BE2C (cell line): ENCODE measurements around the gene DYSF.

Experiments
- DNase-seq: peaks from one replicate; pipeline ENCODE4 v3.0.0-alpha.2; 2020
- H3K27me3 ChIP-seq: fragments of 250-450 bp; sonication (Bioruptor Pico); 2 replicates; pipeline ENCODE4 v1.5.1; 2020; ENCODE audit warnings: mild to moderate bottlenecking
- H3K36me3 ChIP-seq: fragments of 250-450 bp; sonication (Bioruptor Pico); 2 replicates; pipeline ENCODE4 v1.5.1; 2020; ENCODE audit warnings: mild to moderate bottlenecking
- H3K4me1 ChIP-seq: fragments of 250-450 bp; sonication (Bioruptor Pico); 2 replicates; pipeline ENCODE4 v1.5.1; 2020
- H3K4me3 ChIP-seq: 2 replicates; pipeline ENCODE4 v1.5.1; 2011; ENCODE audit warnings: low read depth, low read length
- H3K9me3 ChIP-seq: fragments of 250-450 bp; sonication (Bioruptor Pico); 2 replicates; pipeline ENCODE4 v1.5.1; 2020
- TF ChIP-seq, protein P1 (sequence below): IDR thresholded peaks from 2 replicates; pipeline ENCODE4 v1.5.1; 2012; ENCODE audit warnings: mild to moderate bottlenecking, low read depth, low read length

Gene DYSF

DNA sequence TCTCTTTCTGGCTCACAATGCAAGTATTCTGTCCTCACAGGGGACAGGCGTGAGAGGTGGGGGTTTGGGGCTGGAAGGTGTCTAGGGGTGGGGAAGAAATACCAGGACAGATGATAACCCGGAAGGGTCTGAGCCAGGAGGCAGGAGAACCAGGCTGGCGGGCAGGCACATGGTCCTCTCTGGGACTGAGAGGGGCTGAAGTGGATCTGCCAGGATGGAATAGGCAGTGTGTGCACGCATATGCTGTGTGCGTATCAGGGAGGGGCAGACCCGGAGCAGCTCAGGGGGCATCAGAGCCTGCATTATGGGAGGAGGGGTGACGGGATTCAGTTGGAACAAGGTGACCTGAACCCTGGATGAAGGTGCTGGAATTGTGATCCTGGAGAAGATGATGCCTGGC lies 157.3 kb downstream of the DYSF start:
- Histone ChIP-seq H3K4me3 (no peak overlapping the region), H3K27me3 (no peaks in the 10 kb centered on the region), H3K36me3 (no peaks in the 10 kb centered on the region), H3K9me3 (no peaks in the 10 kb centered on the region), H3K4me1 (no peaks in the 10 kb centered on the region)
- DNase-seq: no peak
- TF ChIP-seq, protein P1, sequence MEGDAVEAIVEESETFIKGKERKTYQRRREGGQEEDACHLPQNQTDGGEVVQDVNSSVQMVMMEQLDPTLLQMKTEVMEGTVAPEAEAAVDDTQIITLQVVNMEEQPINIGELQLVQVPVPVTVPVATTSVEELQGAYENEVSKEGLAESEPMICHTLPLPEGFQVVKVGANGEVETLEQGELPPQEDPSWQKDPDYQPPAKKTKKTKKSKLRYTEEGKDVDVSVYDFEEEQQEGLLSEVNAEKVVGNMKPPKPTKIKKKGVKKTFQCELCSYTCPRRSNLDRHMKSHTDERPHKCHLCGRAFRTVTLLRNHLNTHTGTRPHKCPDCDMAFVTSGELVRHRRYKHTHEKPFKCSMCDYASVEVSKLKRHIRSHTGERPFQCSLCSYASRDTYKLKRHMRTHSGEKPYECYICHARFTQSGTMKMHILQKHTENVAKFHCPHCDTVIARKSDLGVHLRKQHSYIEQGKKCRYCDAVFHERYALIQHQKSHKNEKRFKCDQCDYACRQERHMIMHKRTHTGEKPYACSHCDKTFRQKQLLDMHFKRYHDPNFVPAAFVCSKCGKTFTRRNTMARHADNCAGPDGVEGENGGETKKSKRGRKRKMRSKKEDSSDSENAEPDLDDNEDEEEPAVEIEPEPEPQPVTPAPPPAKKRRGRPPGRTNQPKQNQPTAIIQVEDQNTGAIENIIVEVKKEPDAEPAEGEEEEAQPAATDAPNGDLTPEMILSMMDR: no peak

DNA sequence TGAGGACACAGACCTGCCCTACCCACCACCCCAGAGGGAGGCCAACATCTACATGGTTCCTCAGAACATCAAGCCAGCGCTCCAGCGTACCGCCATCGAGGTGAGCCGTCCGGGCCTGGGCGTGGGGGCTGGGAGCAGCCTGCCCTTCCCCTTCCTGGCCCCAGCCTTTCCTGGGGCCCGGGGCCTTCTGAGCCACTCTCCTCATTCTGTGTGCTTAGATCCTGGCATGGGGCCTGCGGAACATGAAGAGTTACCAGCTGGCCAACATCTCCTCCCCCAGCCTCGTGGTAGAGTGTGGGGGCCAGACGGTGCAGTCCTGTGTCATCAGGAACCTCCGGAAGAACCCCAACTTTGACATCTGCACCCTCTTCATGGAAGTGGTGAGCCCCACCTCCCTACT lies 157.9 kb downstream of the DYSF start:
- Histone ChIP-seq H3K36me3 (no peaks in the 10 kb centered on the region), H3K27me3 (no peaks in the 10 kb centered on the region), H3K9me3 (no peaks in the 10 kb centered on the region), H3K4me3 (no peak overlapping the region), H3K4me1 (no peaks in the 10 kb centered on the region)
- TF ChIP-seq, protein P1: no peak
- no peak for DNase-seq

DNA sequence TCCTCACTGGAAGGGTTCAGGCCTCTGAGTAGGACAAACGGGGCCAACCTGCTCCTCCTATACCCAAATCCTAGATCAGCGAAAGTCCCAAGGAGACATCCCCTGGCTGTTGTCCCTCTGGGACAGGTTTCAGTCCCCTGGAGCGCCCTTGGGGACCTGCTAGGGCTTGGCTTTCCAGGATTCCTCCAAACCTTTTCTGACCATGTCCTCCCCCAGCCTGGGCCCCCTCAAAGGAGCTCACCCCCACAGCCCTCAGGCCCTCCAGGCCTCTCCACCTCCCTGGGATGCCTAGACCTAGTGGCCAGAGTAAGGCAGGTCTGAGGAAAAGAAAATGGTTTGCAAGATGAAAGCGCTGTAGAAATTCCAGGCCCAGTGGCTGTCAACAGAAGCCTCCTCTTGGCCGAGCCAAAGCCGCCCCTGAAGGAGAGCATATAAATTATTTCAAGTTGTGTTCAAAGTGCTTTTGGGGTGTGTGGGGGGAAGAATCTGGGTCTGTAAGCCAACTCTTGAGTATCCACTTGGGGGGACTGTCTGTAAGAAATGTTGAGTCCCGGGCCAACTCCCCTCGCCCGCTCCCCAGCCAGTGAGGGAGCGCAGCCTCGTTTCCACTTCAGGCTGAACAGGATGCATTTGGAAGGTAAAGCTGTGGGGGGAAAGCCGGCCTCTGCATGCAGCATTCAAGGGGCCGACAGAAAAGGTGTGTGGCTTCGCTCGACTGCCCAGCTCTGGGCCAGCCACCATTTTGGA lies 158.6 kb downstream of the DYSF start:
- no peaks in the 10 kb centered on the region for H3K9me3 ChIP-seq
- no peak for DNase-seq
- H3K27me3 ChIP-seq: no peaks in the 10 kb centered on the region
- TF ChIP-seq, protein P1: no peak
- no peaks in the 10 kb centered on the region for H3K36me3 ChIP-seq
- H3K4me3 ChIP-seq: no peak overlapping the region
- no peaks in the 10 kb centered on the region for H3K4me1 ChIP-seq

DNA sequence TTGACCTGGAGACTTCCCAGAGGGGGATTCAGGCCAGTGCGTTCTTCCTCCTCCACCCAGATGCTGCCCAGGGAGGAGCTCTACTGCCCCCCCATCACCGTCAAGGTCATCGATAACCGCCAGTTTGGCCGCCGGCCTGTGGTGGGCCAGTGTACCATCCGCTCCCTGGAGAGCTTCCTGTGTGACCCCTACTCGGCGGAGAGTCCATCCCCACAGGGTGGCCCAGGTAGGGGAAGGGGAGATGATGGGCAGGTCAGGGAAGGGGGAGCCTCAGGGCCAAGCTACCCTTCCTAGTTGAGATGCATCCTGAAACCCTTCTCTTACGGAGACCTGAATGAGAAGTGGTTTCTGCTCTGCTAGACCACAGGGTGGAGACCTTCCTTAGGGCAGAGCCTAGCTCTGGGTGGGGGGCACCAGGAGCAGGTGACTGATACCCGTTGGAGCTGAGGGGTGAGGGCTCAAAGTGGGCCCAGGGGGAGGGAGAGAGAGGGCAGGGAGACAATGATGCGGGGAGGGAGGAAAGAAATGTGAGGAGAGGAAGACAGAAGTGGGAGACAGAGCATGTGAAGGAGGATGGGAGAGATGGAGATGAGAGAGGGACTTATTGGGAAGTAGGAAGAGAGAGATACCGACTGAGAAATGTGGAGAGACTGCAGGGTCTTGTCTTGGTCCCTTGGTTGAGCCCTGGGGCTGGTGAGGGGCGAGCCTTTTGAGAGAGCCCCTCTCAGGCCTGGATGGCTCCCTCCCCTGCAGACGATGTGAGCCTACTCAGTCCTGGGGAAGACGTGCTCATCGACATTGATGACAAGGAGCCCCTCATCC lies 159.4 kb downstream of the DYSF start:
- no peak overlapping the region for H3K4me3 ChIP-seq
- TF ChIP-seq, protein P1: no peak
- H3K27me3 ChIP-seq: no peaks in the 10 kb centered on the region
- H3K4me1 ChIP-seq: no peaks in the 10 kb centered on the region
- DNase-seq: no peak
- H3K36me3 ChIP-seq: no peaks in the 10 kb centered on the region
- no peaks in the 10 kb centered on the region for H3K9me3 ChIP-seq

DNA sequence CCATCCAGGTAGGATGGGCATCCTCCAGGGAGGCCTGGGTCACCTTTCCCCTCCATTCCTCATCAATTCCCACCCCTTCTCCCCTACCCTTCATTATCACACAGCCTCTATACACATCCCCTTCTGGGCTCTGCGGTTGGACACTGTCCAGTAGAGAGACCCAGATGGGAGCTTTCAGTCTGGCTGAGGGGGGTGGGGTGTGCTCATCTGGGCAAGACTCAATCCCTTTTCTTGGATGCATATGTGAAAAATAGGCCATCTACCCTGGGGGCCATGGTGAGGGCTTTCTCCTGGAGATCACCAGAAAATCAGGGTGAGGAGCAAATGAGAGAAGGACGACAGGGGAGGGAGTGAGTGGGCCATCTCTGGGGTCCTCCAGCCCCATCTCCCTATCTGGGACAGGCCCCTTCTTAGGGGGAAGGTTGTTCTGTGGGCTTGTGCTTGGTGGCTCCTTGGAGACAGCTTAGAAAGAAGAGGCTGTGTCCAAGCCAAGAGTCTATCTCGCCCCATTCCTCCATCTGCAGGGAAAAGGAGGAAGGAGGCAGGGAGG lies 160.1 kb downstream of the DYSF start:
- no peaks in the 10 kb centered on the region for H3K9me3 ChIP-seq
- no peak for DNase-seq
- H3K36me3 ChIP-seq: no peaks in the 10 kb centered on the region
- no peaks in the 10 kb centered on the region for H3K27me3 ChIP-seq
- TF ChIP-seq, protein P1: no peak
- H3K4me3 ChIP-seq: no peak overlapping the region
- no peaks in the 10 kb centered on the region for H3K4me1 ChIP-seq
